Lower leg skin (tissue), 4 donors: Measurements from ENCODE around the gene CCL8. TPM values are rescaled to one million over a fixed set of nuclear protein-coding genes. Genes with fewer than 3 reads are reported as not detected.
A peak's percentile ranks its signal among the peaks of the same experiment; 100 is the strongest.

Source experiments
- DNase-seq, 2 donors: peaks; one replicate each; pipeline ENCODE4 v3.0.0-alpha.2; 2019; ENCODE audit warnings: low spot score in 2 of 2
- H3K4me3 ChIP-seq: fragments of 200-600 bp; sonication (generic); 2 replicates; pipeline ENCODE4 v1.5.1; 2017; ENCODE audit warnings: mild to moderate bottlenecking, low read depth; ENCODE audit not compliant: poor library complexity, severe bottlenecking
- CTCF ChIP-seq, 3 donors: fragments of 450-650 bp; IDR thresholded peaks; one replicate each; pipeline ENCODE4 v1.5.1; 2016; ENCODE audit warnings: antibody characterized with exemption in 3 of 3, mild to moderate bottlenecking in 3 of 3, moderate library complexity in 2 of 3
- POLR2A ChIP-seq, 2 donors: fragments of 450-650 bp; IDR thresholded peaks; one replicate each; pipeline ENCODE4 v1.6.1; 2016 to 2017; ENCODE audit warnings: antibody characterized with exemption in 2 of 2, mild to moderate bottlenecking in 1 of 2, moderate library complexity in 1 of 2
- WGBS, 2 donors: methylation state at CpG; one replicate each; pipeline ENCODE4 v1.1.5; 2018; 5-methylcytosine and 5-hydroxymethylcytosine counted together
- intact Hi-C: fragments of 100-400 bp; cut with DNase I; formaldehyde crosslinking; loops from one replicate; pipeline ENCODE4 v1.15.0; 2023; ENCODE audit warnings: low total_unique reads
- total RNA-seq, 4 donors: library from RNA; depleted of rRNA; stranded (reverse); fragments of >200 nt; gene quantifications; one replicate each; pipeline ENCODE4 v1.1.0, GENCODE V29; 2016

The CCL8 gene
- total RNA-seq, 4 donors from 2014 or later, result not detected

GRCh38 chr17:34368196-34368945 lies 49.1 kb downstream of the CCL8 start:
- no peak overlapping the region for H3K4me3 ChIP-seq
- peak in 1 of 2 donors; percentile 49 for DNase-seq
- no peak for TF ChIP-seq CTCF (IDR thresholded peaks at IDR 0.05)
- TF ChIP-seq POLR2A (IDR thresholded peaks at IDR 0.05), result no peak
- WGBS, 2 donors, result 76 to 77% methylated on average over 9 of the region's 9 CpGs
- intact Hi-C loops, result no loop called here

- no peak overlapping the region for H3K4me3 ChIP-seq
- DNase-seq, result peak in 1 of 2 donors; percentile 54
- intact Hi-C loops, result no loop called here
- WGBS, 2 donors, result 63 to 70% methylated on average over 4 of the region's 4 CpGs
- TF ChIP-seq POLR2A (IDR thresholded peaks at IDR 0.05) (no peak), CTCF (IDR thresholded peaks at IDR 0.05) (no peak)
Observed at GRCh38 chr17:34368946-34369500, 49.8 kb downstream of the CCL8 start.

GRCh38 chr17:34369571-34369970 lies 50.3 kb downstream of the CCL8 start:
- DNase-seq, result peak in 1 of 2 donors; percentile 66
- no peak overlapping the region for H3K4me3 ChIP-seq
- WGBS, 2 donors, result 91 to 92% methylated on average over 3 of the region's 3 CpGs
- TF ChIP-seq POLR2A (IDR thresholded peaks at IDR 0.05) (no peak), CTCF (IDR thresholded peaks at IDR 0.05) (no peak)
- intact Hi-C loops, result no loop called here

- peak in 1 of 2 donors; percentile 34 for DNase-seq
- intact Hi-C loops, result no loop called here
- H3K4me3 ChIP-seq, result no peak overlapping the region
- WGBS, 2 donors, result 83 to 91% methylated on average over 4 to 5 of the region's 5 CpGs
- TF ChIP-seq POLR2A (IDR thresholded peaks at IDR 0.05) (no peak), CTCF (IDR thresholded peaks at IDR 0.05) (no peak)
Observed at GRCh38 chr17:34370376-34370996, 51.3 kb downstream of the CCL8 start.

- intact Hi-C loops, result no loop called here
- 39 to 59% methylated on average over 3 of the region's 3 CpGs for WGBS, 2 donors
- no peak overlapping the region for H3K4me3 ChIP-seq
- TF ChIP-seq CTCF (IDR thresholded peaks at IDR 0.05) (no peak), POLR2A (IDR thresholded peaks at IDR 0.05) (no peak)
- DNase-seq, result no peak
Observed at GRCh38 chr17:34370997-34371395, 51.8 kb downstream of the CCL8 start.

Other genes starting within 250 kb of the CCL8 start
- 10 to 100 TPM in 2 of 4 donors, 1 to 10 TPM in 2; 1.8 to 13.1 (median 7.0) TPM for gene CCL2, start 64.2 kb upstream of the CCL8 start, total RNA-seq
- not detected for gene CCL7, start 49.2 kb upstream of the CCL8 start, total RNA-seq
- gene CCL11, start 33.7 kb upstream of the CCL8 start, total RNA-seq, result not detected
- gene CCL13, start 37.0 kb downstream of the CCL8 start, total RNA-seq, result 1 to 10 TPM in 3 of 4 donors, not detected in 1; 1.9 to 4.4 (median 1.9) TPM
- gene CCL1, start 43.8 kb downstream of the CCL8 start, total RNA-seq, result not detected